Neural progenitor cell (in vitro differentiated cells): ENCODE data around the gene MYL11.
A peak's percentile ranks its signal among the peaks of the same experiment; 100 is the strongest.

Experiments used
- CTCF ChIP-seq: fragments of 200-600 bp; sonication (generic); IDR thresholded peaks from 2 replicates; pipeline ENCODE4 v1.5.1; 2017; ENCODE audit warnings: antibody characterized with exemption, mild to moderate bottlenecking
- EZH2 ChIP-seq: fragments of 200-600 bp; sonication (generic); IDR thresholded peaks from 2 replicates; pipeline ENCODE4 v1.6.1; 2017; ENCODE audit warnings: antibody characterized with exemption, mild to moderate bottlenecking, moderate library complexity

- TF ChIP-seq CTCF: peak; percentile 49
- TF ChIP-seq EZH2: no peak
These were observed 20.8 kb downstream of the MYL11 start, which contains the start of gene ZNF48 for GRCh38 chr16:30395155-30395991.
